HG03442 (cell line): ENCODE results near the gene STAP2.
"Not testable (repeated sequence)": the region's sequence is repeated elsewhere in the genome, so short reads cannot be mapped to it uniquely, and the experiment has no call there.

Experiments
- ATAC-seq: cut with Tn5 transposase; IDR thresholded peaks from one replicate; pipeline ENCODE4 v1.9.1; 2021; ENCODE audit warnings: mild to moderate bottlenecking, moderate library complexity; ENCODE audit not compliant: unreplicated experiment

The STAP2 gene

GRCh38 chr19:4328991-4329681 lies 9.5 kb downstream of the STAP2 start:
- not testable (repeated sequence) for ATAC-seq

- peak; percentile 71 for ATAC-seq
Measured at GRCh38 chr19:4328243-4328990, 10.2 kb downstream of the STAP2 start.

- ATAC-seq = no peak
Measured at GRCh38 chr19:4327877-4328242, 10.8 kb downstream of the STAP2 start.

GRCh38 chr19:4327252-4327876 lies 11.3 kb downstream of the STAP2 start:
- ATAC-seq = no peak

GRCh38 chr19:4326837-4327251 lies 11.8 kb downstream of the STAP2 start:
- no peak for ATAC-seq

GRCh38 chr19:4326215-4326836 lies 12.3 kb downstream of the STAP2 start:
- ATAC-seq = no peak

GRCh38 chr19:4324228-4324627 lies 14.4 kb downstream of the STAP2 start:
- no peak for ATAC-seq

GRCh38 chr19:4323692-4324091 lies 14.9 kb downstream of the STAP2 start:
- ATAC-seq = no peak

- no peak for ATAC-seq
Measured at GRCh38 chr19:4322942-4323665, 15.5 kb downstream of the STAP2 start.

- no peak for ATAC-seq
Measured at GRCh38 chr19:4320419-4320818, 18.2 kb downstream of the STAP2 start.

GRCh38 chr19:4319067-4319718 lies 19.4 kb downstream of the STAP2 start:
- no peak for ATAC-seq

- no peak for ATAC-seq
Measured at GRCh38 chr19:4318460-4318859, 20.2 kb downstream of the STAP2 start.

GRCh38 chr19:4316956-4317355 lies 21.7 kb downstream of the STAP2 start:
- ATAC-seq = no peak

- ATAC-seq = no peak
Measured at GRCh38 chr19:4313847-4314490, 24.7 kb downstream of the STAP2 start.

GRCh38 chr19:4310247-4311121 lies 28.1 kb downstream of the STAP2 start:
- ATAC-seq = no peak

- no peak for ATAC-seq
Measured at GRCh38 chr19:4305659-4306058, 33.0 kb downstream of the STAP2 start.

- no peak for ATAC-seq
Measured at GRCh38 chr19:4305257-4305612, 33.4 kb downstream of the STAP2 start.

GRCh38 chr19:4304538-4305256 lies 33.9 kb downstream of the STAP2 start, which contains the start of gene FSD1:
FSD1 (plus strand) TSS chr19:4304598; CDS start chr19:4304747, 149 bp downstream.
- ATAC-seq = no peak
